Activated CD8-positive, alpha-beta memory T cell treated with anti-CD3 and anti-CD28 coated beads for 36 hours (primary cell): Measurements from ENCODE around the gene CHST13. TPM values are rescaled to one million over a fixed set of nuclear protein-coding genes. Genes with fewer than 3 reads are reported as not detected.
"Not testable (repeated sequence)": the region's sequence is repeated elsewhere in the genome, so short reads cannot be mapped to it uniquely, and the experiment has no call there.

Source experiments
- CTCF ChIA-PET: fragments of 350-600 bp; sonication (Branson Sonifier 250); formaldehyde crosslinking; loops from one replicate; lab custom pipeline; 2021; ENCODE audit warnings: antibody characterized with exemption; lab: Charles Lee
- POLR2A ChIA-PET: fragments of 350-600 bp; sonication (Branson Sonifier 250); formaldehyde crosslinking; loops from one replicate; lab custom pipeline; 2021; ENCODE audit warnings: antibody characterized with exemption; lab: Charles Lee
- total RNA-seq, 2 experiments: library from RNA; stranded (reverse); gene quantifications; one replicate each; pipeline ENCODE4 v1.2.3, GENCODE V29; 2021

The CHST13 gene
- total RNA-seq, 2 experiments from 2014 or later = not detected

DNA sequence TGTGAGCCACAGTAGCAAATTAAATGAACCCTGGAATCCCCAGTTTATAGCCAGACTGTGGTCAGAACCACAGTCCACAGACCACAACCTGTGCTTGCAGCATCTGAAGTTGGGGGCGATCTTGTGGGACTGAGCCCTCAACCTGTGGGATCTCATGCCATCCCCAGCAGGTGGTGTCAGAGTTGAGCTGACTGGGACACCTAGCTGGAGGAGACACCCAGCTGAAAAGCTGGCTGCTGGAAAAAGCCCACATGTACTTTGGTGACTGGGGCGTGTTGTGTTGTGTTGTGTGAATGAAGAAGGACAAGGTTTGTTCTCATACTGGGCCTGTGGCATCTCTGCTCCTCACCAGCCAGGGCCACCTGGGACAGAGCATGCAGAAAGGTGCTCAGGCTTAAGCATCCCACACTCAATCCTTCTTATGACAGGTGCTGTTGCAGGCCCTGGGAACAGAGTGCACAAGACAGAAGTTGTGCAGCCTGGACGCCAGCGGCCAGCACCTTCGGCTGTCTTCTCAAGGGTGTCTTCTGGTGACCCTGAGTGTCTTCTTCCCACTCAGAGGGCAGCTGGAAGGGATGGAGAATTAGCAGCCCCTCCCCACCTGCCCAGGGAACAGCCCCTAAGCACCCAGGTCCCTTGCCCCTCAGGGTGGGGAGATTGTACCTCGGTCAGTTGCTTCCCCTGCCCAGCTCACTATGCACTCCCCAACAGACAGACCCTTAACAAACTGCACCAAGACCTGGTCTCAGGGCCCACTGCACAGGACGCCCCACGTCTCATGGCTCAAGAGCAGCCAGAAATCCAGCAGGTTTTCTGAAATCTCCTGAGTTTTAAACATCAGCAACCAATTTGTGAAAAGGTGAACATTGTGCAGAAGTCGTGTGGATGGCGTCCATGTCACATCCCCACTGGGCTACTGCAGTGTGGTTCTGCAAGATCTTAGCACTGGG is 4.2 kb upstream of the CHST13 start:
- CTCF ChIA-PET = interaction anchor here (0.7 kb wide), 1 partner anchor 9 kb away, joined by 3 read pairs; no protein-coding TSS in a partner anchor
- POLR2A ChIA-PET = no interaction called here

DNA sequence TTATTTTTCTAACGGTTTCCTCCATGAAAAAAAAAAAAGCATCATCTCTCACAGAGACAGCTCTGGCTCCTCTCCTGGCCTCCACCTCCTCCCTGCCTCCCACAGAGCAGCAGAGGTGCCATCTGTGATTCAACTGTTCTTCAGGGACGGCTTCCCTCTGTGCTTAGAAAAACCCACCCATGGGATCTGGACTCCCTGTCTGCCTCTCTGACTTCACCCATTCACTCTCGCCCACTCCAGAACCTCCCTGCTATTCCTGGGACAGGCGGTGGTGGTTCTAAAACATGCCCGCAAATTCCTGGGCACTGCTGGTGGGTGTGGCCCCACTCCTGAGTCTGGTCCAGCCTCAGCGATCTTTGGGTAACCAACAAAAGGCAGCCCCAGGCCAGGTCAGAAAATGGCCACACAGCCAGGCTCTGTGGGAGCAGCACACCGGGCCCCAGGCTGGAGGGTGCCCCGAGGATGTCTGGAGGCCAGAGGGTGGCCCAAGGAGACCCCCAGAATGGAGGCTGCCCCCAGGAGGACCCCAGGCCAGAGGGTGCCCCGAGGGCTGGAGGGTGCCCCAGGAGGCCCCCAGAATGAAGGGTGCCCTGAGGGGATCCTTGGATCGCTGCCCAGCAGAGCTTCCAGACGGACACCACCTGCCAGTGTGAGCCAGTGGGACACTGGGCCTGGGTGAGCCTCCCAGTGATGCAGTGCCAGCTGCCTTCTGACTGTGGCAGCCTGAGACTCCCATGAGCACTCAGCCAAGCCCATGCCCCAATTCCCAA is 2.6 kb upstream of the CHST13 start:
- POLR2A ChIA-PET = no interaction called here
- CTCF ChIA-PET = interaction anchor here (0.6 to 1.6 kb wide), 4 partner anchors 9 to 115 kb away, joined by 3 to 5 read pairs (median 4); partner anchors contain the start of gene ZXDC

DNA sequence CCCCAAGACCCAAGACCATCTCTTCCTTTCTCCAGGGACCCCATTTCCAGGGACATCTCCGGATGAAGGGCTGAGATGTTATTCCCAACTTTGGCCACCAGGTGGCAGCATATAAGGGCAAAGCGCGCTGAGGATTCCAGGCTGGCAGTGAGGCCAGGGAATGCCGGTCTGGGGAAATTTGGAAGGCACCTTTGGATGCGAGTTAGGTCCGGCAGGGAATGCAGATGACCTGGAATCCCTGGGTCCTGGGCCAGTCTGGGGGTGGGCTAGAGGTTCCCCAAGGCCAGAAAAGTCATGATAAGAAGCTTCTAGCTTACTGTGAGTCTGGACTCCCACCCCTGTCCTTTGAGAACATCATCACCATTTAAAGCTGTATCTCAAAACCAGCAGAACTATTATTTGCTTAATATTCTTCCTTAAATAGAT is 1.6 kb upstream of the CHST13 start:
- POLR2A ChIA-PET = no interaction called here
- CTCF ChIA-PET = interaction anchor here (0.5 to 1.6 kb wide), 6 partner anchors 8 to 960 kb away, joined by 3 to 5 read pairs (median 3); partner anchors contain the start of gene ZXDC

GRCh38 chr3:126524429-126524988 is 554 bp downstream of the CHST13 start:
- ChIA-PET CTCF (no interaction called here), POLR2A (no interaction called here)

GRCh38 chr3:126525091-126525852 is 1.3 kb downstream of the CHST13 start:
- CTCF ChIA-PET = interaction anchor here (0.6 kb wide), 1 partner anchor 155 kb away, joined by 3 read pairs; no protein-coding TSS in a partner anchor
- POLR2A ChIA-PET = no interaction called here

GRCh38 chr3:126525853-126526667 is 2.1 kb downstream of the CHST13 start:
- CTCF ChIA-PET = interaction anchor here (0.6 kb wide), 1 partner anchor 154 kb away, joined by 3 read pairs; no protein-coding TSS in a partner anchor

DNA sequence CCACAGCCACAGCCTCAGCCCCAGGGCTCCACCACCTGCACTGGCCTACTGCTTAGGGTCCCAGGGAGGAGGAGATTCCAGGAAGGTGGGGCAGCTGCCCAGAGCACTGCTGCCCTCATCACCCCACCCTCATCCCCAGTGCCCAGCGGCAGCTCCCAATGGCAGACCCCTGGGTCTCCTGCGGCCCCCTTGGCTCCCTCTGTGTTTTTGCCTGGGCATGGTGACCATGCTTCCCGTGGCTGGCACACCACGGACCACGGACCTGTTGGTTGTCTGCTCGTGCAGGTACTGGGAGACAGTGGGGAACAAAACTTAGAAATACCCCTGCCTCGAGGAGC is 2.7 kb downstream of the CHST13 start:
- ChIA-PET POLR2A (no interaction called here), CTCF (no interaction called here)

More at GRCh38 chr3:126525853-126526667, 2.1 kb downstream of the CHST13 start:
- POLR2A ChIA-PET = no interaction called here

DNA sequence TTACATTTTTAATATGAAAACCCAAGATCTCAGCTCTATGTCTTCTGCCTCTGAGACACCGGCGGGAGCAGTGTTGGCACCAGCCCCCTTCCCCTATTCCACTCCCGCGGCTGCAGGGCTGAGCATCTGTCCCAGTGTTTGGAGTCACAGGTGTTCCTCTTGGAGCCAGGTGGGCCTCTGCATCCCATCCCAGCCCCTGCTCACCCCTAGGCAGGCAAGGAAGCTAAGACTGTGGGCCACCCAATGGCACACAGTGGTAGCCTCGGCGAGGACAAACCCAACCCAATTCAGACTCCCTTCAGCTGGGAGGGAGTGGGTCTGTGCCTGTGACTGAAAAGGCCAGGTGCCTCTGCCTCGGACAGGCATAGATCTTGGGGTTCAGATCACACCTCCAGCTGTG is 3.1 kb downstream of the CHST13 start:
- POLR2A ChIA-PET = no interaction called here
- CTCF ChIA-PET = no interaction called here

GRCh38 chr3:126527455-126528211 is 3.7 kb downstream of the CHST13 start:
- CTCF ChIA-PET = no interaction called here
- POLR2A ChIA-PET = no interaction called here

DNA sequence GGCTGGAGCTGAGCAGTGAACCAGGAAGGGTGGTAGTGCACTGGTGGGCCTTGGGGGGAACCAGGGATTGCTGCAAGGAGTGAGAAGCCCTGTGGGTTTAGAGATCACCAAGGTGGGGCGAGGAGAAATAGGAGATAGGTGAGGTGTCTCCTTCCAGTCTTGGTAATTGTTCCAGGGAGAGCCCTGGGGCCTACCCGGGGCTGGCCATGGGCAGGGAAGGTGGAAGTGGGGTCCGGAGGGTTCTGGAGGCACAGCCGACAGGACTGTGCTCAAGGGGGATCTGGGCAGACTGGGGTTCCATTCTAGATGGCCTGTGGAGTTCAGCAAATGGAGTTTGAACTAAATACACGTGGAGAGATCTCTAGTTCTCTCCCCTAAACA is 4.5 kb downstream of the CHST13 start:
- CTCF ChIA-PET = no interaction called here
- POLR2A ChIA-PET = no interaction called here

GRCh38 chr3:126528800-126529541 is 5.0 kb downstream of the CHST13 start:
- POLR2A ChIA-PET = no interaction called here

DNA sequence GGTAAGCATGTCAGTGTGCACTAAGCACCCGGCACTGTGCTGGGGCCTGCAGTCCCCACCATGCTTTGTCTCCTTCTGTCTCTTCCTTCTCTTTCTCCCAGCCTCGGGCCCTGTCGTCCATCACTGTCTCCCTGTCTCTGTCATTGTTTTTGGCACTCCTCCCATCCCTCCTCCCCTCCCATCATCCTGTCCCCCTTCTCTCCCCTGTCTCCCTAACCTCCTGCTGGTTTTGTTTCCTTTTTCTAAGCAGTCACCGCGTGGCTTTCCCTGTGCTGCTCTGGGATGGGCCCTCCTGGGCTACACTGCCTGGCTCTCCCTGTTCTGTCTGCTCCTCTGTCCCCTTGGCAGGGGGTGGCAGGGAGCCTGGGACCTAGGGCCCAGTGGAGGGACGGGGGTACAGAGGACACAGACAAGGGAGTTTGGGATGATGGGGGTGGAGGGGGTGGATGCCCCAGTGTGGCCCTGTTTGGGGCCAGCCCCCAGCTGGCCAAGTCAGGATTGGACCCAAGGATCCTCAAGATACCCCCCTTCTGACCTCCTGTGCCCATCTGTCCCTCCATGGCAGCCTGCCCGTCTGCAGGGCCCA is 5.7 kb downstream of the CHST13 start:
- POLR2A ChIA-PET = no interaction called here
- CTCF ChIA-PET = no interaction called here

More at GRCh38 chr3:126528800-126529541, 5.0 kb downstream of the CHST13 start:
- CTCF ChIA-PET = no interaction called here

DNA sequence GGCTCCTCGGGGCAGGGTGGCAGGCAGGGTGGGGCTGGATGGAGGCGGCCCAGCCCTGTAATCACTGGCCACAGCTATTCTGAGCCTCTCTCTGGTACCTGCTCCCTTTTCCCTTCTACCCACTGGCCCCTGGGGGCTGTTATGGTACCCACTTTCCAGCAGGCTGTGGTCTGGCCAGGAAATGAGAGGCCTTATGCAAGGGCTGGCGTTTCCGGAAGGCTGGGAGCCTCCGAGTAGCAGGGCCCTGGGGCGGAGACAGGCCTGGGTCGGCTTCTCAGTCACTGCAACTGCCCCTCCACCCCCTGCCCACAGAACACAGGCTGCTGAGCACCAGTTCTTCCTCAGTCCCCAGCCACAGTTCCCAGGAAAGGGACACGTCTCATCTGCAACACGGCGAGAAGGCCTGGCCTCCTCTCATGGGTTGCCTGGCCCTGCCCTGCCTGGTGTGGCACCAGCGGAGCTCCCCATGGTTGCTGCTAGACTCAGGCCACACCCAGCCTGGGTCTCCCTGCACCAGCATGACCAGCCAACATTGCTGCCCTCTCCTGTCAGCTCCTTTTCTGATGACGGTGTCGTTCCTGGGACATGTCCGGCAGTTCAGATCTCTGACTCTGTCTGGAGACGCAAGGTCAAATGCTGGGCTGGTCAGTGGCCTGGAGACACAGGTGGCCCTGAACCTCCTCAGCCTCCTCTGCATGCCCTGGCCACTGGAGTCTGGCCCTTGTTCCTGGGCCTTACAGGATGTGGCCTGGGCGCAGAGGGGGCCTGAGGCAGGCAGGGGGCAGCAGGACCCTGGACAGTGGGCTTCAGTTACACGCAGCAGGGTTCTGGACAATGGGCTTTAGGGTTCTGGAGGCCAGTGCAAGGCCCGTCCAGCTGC is 6.5 kb downstream of the CHST13 start:
- CTCF ChIA-PET = no interaction called here

GRCh38 chr3:126531051-126531330 is 7.0 kb downstream of the CHST13 start:
- CTCF ChIA-PET = no interaction called here
- POLR2A ChIA-PET = no interaction called here

More for the DNA sequence above, 6.5 kb downstream of the CHST13 start:
- POLR2A ChIA-PET = no interaction called here

GRCh38 chr3:126533506-126533905 is 9.6 kb downstream of the CHST13 start:
- POLR2A ChIA-PET = no interaction called here
- CTCF ChIA-PET = no interaction called here

- POLR2A ChIA-PET, CTCF ChIA-PET: not testable (repeated sequence)
Observed at GRCh38 chr3:126534716-126535115, 10.8 kb downstream of the CHST13 start.
